OCI-LY7 (cell line): ENCODE measurements around the gene CNBD2. TPM values are rescaled to one million over a fixed set of nuclear protein-coding genes. Genes with fewer than 3 reads are reported as not detected.
"Not testable (repeated sequence)": the region's sequence is repeated elsewhere in the genome, so short reads cannot be mapped to it uniquely, and the experiment has no call there.

Experiments used
- BruUV-seq: library from RNA; stranded (reverse); fragments of 400-500 nt; replicated peaks from 2 replicates; lab custom pipeline; 2021; lab: Mats Ljungman, UMichigan
- CTCF ChIA-PET: fragments of 300-600 bp; sonication (Branson Sonifier 250); formaldehyde crosslinking; loops from one replicate; lab custom pipeline; 2022; ENCODE audit warnings: antibody characterized with exemption; ENCODE audit not compliant: unreplicated experiment; lab: Charles Lee
- POLR2A ChIA-PET: fragments of 300-600 bp; sonication (Branson Sonifier 250); formaldehyde crosslinking; loops from one replicate; lab custom pipeline; 2022; ENCODE audit warnings: antibody characterized with exemption; lab: Charles Lee
- DNase-seq: peaks from one replicate; pipeline ENCODE4 v3.0.0-alpha.2; 2015; ENCODE audit warnings: low spot score
- H2AFZ ChIP-seq: fragments of 200-600 bp; sonication (generic), shearing (Covaris generic); 2 replicates; pipeline ENCODE4 v1.6.1; 2014; ENCODE audit warnings: mild to moderate bottlenecking, antibody characterized with exemption, low read length, moderate library complexity
- H3K27ac ChIP-seq: fragments of 200-600 bp; sonication (generic); 2 replicates; pipeline ENCODE4 v1.5.1; 2014; ENCODE audit warnings: mixed run types, low read depth, mild to moderate bottlenecking, moderate library complexity, low read length, inconsistent platforms; ENCODE audit not compliant: poor library complexity, severe bottlenecking
- H3K36me3 ChIP-seq: fragments of 200-600 bp; sonication (generic); 2 replicates; pipeline ENCODE4 v1.6.1; 2014; ENCODE audit warnings: mild to moderate bottlenecking, antibody characterized with exemption, low read length, moderate library complexity, mixed read lengths; ENCODE audit not compliant: insufficient read depth
- H3K4me1 ChIP-seq: fragments of 200-600 bp; sonication (generic); 2 replicates; pipeline ENCODE4 v1.5.1; 2014; ENCODE audit warnings: mild to moderate bottlenecking, low read length; ENCODE audit not compliant: insufficient read depth, poor library complexity, severe bottlenecking
- H3K4me2 ChIP-seq: fragments of 200-600 bp; sonication (generic); 2 replicates; pipeline ENCODE4 v1.6.1; 2014; ENCODE audit warnings: mild to moderate bottlenecking, low read length
- H3K4me3 ChIP-seq: fragments of 200-600 bp; sonication (generic); 2 replicates; pipeline ENCODE4 v1.5.1; 2014; ENCODE audit warnings: mild to moderate bottlenecking, low read depth, low read length; ENCODE audit not compliant: poor library complexity, severe bottlenecking
- H3K79me2 ChIP-seq: fragments of 200-600 bp; sonication (generic); 2 replicates; pipeline ENCODE4 v1.6.1; 2016; ENCODE audit warnings: low read depth, mild to moderate bottlenecking, low read length, moderate library complexity, mixed read lengths; ENCODE audit not compliant: insufficient read depth
- H3K9me2 ChIP-seq: fragments of 200-600 bp; sonication (generic); 2 replicates; pipeline ENCODE4 v1.6.1; 2016; ENCODE audit warnings: mild to moderate bottlenecking, low read length, mixed read lengths; ENCODE audit not compliant: insufficient read depth
- H3K9me3 ChIP-seq: fragments of 200-600 bp; sonication (generic); 2 replicates; pipeline ENCODE4 v1.6.1; 2014; ENCODE audit warnings: mild to moderate bottlenecking, mixed run types, low read length, mixed read lengths
- H4K20me1 ChIP-seq: fragments of 200-600 bp; sonication (generic); 2 replicates; pipeline ENCODE4 v1.6.1; 2014; ENCODE audit warnings: mild to moderate bottlenecking, antibody characterized with exemption, low read length, moderate library complexity, mixed read lengths; ENCODE audit not compliant: insufficient read depth
- CTCF ChIP-seq: fragments of 200-600 bp; sonication (generic); conservative IDR thresholded peaks from 2 replicates; pipeline ENCODE4 v1.5.1; 2014; ENCODE audit warnings: mild to moderate bottlenecking, antibody characterized with exemption, low read length, moderate library complexity, mixed read lengths
- EZH2phosphoT487 ChIP-seq: fragments of 200-600 bp; sonication (generic); IDR thresholded peaks from 2 replicates; pipeline ENCODE4 v1.6.1; 2018; ENCODE audit warnings: low read depth, borderline replicate concordance, mild to moderate bottlenecking, mixed run types, antibody characterized with exemption, low read length, moderate library complexity, mixed read lengths
- intact Hi-C: fragments of 100-400 bp; cut with micrococcal nuclease; formaldehyde crosslinking; loops from one replicate; pipeline ENCODE4 v1.10.0; 2022; ENCODE audit not compliant: unreplicated experiment
- total RNA-seq, 2 experiments: library from RNA; depleted of rRNA in 1 of 2; stranded (reverse); fragments of >200 nt in 1 of 2; shearing (Covaris generic) in 1 of 2; gene quantifications; 2 replicates each; pipeline ENCODE4 v1.2.3, GENCODE V29; 2014 to 2022

The CNBD2 gene
- total RNA-seq, 2 experiments from 2014 or later: 10.4 to 10.5 TPM

- Histone ChIP-seq H3K36me3 (no peaks in the 10 kb centered on the region), H3K9me3 (no peaks in the 10 kb centered on the region; the same call in 1 of the 2 replicates), H3K4me3 (peak overlapping the region; percentile 72), H3K79me2 (no peaks in the 10 kb centered on the region), H3K4me1 (peaks cover 5% of the 10 kb centered on the region), H3K27ac (no peak overlapping the region), H4K20me1 (no peaks in the 10 kb centered on the region), H3K4me2 (peak overlapping the region; percentile 98), H2AFZ (no peak overlapping the region), H3K9me2 (no peaks in the 10 kb centered on the region)
- TF ChIP-seq EZH2phosphoT487: no peak
- intact Hi-C loops: no loop called here
- ChIA-PET CTCF (no interaction called here), POLR2A (no interaction called here)
- DNase-seq: no peak
- BruUV-seq: no TSS peak
Observed at GRCh38 chr20:36065427-36065998, 97.1 kb downstream of the CNBD2 start.

- peaks cover 5% of the 10 kb centered on the region for H3K4me1 ChIP-seq
- no peaks in the 10 kb centered on the region for H3K36me3 ChIP-seq
- no peak overlapping the region for H3K4me2 ChIP-seq
- intact Hi-C loops: no loop called here
- TF ChIP-seq EZH2phosphoT487: no peak
- no peak for TF ChIP-seq CTCF
- CTCF ChIA-PET: no interaction called here
- no peaks in the 10 kb centered on the region for H3K9me2 ChIP-seq
- DNase-seq: no peak
- no TSS peak for BruUV-seq
- H3K79me2 ChIP-seq: no peaks in the 10 kb centered on the region
- no peak overlapping the region for H3K4me3 ChIP-seq
- H3K9me3 ChIP-seq: no peaks in the 10 kb centered on the region; the same call in 1 of the 2 replicates
- POLR2A ChIA-PET: interaction anchor here (0.6 kb wide), 1 partner anchor 360 kb away, joined by 4 read pairs; no protein-coding TSS in a partner anchor
- no peak overlapping the region for H2AFZ ChIP-seq
- H4K20me1 ChIP-seq: no peaks in the 10 kb centered on the region
- H3K27ac ChIP-seq: no peak overlapping the region
Observed at GRCh38 chr20:36066777-36067176, 98.4 kb downstream of the CNBD2 start.

GRCh38 chr20:36068526-36068925 is 100.1 kb downstream of the CNBD2 start:
- H3K79me2 ChIP-seq, H3K9me3 ChIP-seq, intact Hi-C loops, H3K36me3 ChIP-seq, H3K4me2 ChIP-seq, POLR2A ChIA-PET, DNase-seq, H3K9me2 ChIP-seq, H3K4me1 ChIP-seq, H3K4me3 ChIP-seq, H4K20me1 ChIP-seq, CTCF ChIA-PET, H2AFZ ChIP-seq, BruUV-seq, H3K27ac ChIP-seq: not testable (repeated sequence)

GRCh38 chr20:36070451-36070850 is 102.1 kb downstream of the CNBD2 start:
- no peaks in the 10 kb centered on the region for H3K9me3 ChIP-seq
- peaks cover 7% of the 10 kb centered on the region for H3K4me1 ChIP-seq
- no peak overlapping the region for H3K4me2 ChIP-seq
- POLR2A ChIA-PET: interaction anchor here (1.8 kb wide), 1 partner anchor 27 kb away, joined by 4 read pairs; no protein-coding TSS in a partner anchor
- no peaks in the 10 kb centered on the region for H3K36me3 ChIP-seq
- intact Hi-C loops: no loop called here
- H4K20me1 ChIP-seq: no peaks in the 10 kb centered on the region
- no peak for TF ChIP-seq CTCF
- no peak for TF ChIP-seq EZH2phosphoT487
- no peak overlapping the region for H3K27ac ChIP-seq
- no peak overlapping the region for H3K4me3 ChIP-seq
- no TSS peak for BruUV-seq
- no peak for DNase-seq
- CTCF ChIA-PET: no interaction called here
- no peaks in the 10 kb centered on the region for H3K79me2 ChIP-seq
- peak overlapping the region; percentile 55 for H2AFZ ChIP-seq
- no peaks in the 10 kb centered on the region for H3K9me2 ChIP-seq
